ENCODE data around the gene RCOR2.

GRCh38 chr11:63945477-63946163, 28.7 kb upstream of the RCOR2 start:
- peak; percentile 68 for TF ChIP-seq CTCF (IDR thresholded peaks at IDR 0.05)
- TF ChIP-seq EZH2 (IDR thresholded peaks at IDR 0.05), result no peak
- no peak for TF ChIP-seq EZH2phosphoT487 (IDR thresholded peaks at IDR 0.05)

Data from neural progenitor cell (in vitro differentiated cells).